Neuronal stem cell (in vitro differentiated cells): Measurements from ENCODE around the gene SUPT3H.

ENCODE experiments used
- DNase-seq: peaks from one replicate; pipeline ENCODE4 v3.0.0-alpha.2; 2013; ENCODE audit warnings: low spot score
- H2AFZ ChIP-seq: one replicate; pipeline ENCODE4 v1.6.1; 2013; ENCODE audit warnings: mild to moderate bottlenecking, low read length, inconsistent platforms
- H2AK5ac ChIP-seq: 2 replicates; pipeline ENCODE4 v1.6.1; 2013; ENCODE audit warnings: low read depth, mild to moderate bottlenecking, inconsistent platforms, low read length, moderate library complexity, mixed read lengths
- H2BK120ac ChIP-seq: 2 replicates; pipeline ENCODE4 v1.6.1; 2013; ENCODE audit warnings: low read depth, mild to moderate bottlenecking, inconsistent platforms, low read length, moderate library complexity, mixed read lengths
- H2BK12ac ChIP-seq: one replicate; pipeline ENCODE4 v1.6.1; 2013; ENCODE audit warnings: low read length, inconsistent platforms
- H2BK15ac ChIP-seq: 2 replicates; pipeline ENCODE4 v1.6.1; 2013; ENCODE audit warnings: mild to moderate bottlenecking, low read length, inconsistent platforms, mixed read lengths
- H2BK5ac ChIP-seq: one replicate; pipeline ENCODE4 v1.6.1; 2013; ENCODE audit warnings: inconsistent platforms, mild to moderate bottlenecking, low read length, moderate library complexity
- H3K14ac ChIP-seq: one replicate; pipeline ENCODE4 v1.6.1; 2013; ENCODE audit warnings: low read length, inconsistent platforms
- H3K18ac ChIP-seq: 2 replicates; pipeline ENCODE4 v1.6.1; 2013; ENCODE audit warnings: low read length, inconsistent platforms
- H3K23ac ChIP-seq: 2 replicates; pipeline ENCODE4 v1.6.1; 2013; ENCODE audit warnings: low read depth, mild to moderate bottlenecking, mixed read lengths, low read length, inconsistent platforms; ENCODE audit not compliant: poor library complexity
- H3K27ac ChIP-seq: replicated peaks from 3 replicates; pipeline ENCODE4 v1.5.1; 2013; ENCODE audit warnings: low read length, inconsistent platforms
- H3K27me3 ChIP-seq, 3 experiments: 2 replicates each; pipeline ENCODE4 v1.6.1; 2013; ENCODE audit warnings: low read length in 3 of 3, mild to moderate bottlenecking in 2 of 3, inconsistent platforms in 1 of 3, low read depth in 1 of 3, mixed read lengths in 1 of 3, moderate library complexity in 1 of 3; ENCODE audit not compliant: control insufficient read depth in 3 of 3, insufficient read depth in 3 of 3
- H3K36me3 ChIP-seq, 2 donors: replicated peaks in 1 of 2; 2 replicates each; pipeline ENCODE4 v1.6.1; 2013; ENCODE audit warnings: low read length in 2 of 2; ENCODE audit not compliant: control insufficient read depth in 2 of 2, insufficient read depth in 2 of 2
- H3K4ac ChIP-seq: 2 replicates; pipeline ENCODE4 v1.6.1; 2013; ENCODE audit warnings: inconsistent platforms, mild to moderate bottlenecking, low read length, moderate library complexity
- H3K4me1 ChIP-seq, 2 donors: 1 replicate in 1 of 2; 2 replicates in 1 of 2; pipeline ENCODE4 v1.6.1; 2013; ENCODE audit warnings: low read length in 2 of 2, low read depth in 1 of 2; ENCODE audit not compliant: control insufficient read depth in 2 of 2, insufficient read depth in 1 of 2
- H3K4me2 ChIP-seq: one replicate; pipeline ENCODE4 v1.6.1; 2013; ENCODE audit warnings: mild to moderate bottlenecking, low read length, inconsistent platforms; ENCODE audit not compliant: insufficient read depth, poor library complexity, severe bottlenecking
- H3K4me3 ChIP-seq, 2 donors: 2 replicates each; pipeline ENCODE4 v1.5.1; 2013; ENCODE audit warnings: low read length in 2 of 2, mild to moderate bottlenecking in 2 of 2, inconsistent platforms in 1 of 2, moderate library complexity in 1 of 2
- H3K79me1 ChIP-seq: one replicate; pipeline ENCODE4 v1.6.1; 2013; ENCODE audit warnings: low read depth, mild to moderate bottlenecking, inconsistent platforms, low read length, moderate library complexity
- H3K9ac ChIP-seq: one replicate; pipeline ENCODE4 v1.6.1; 2013; ENCODE audit warnings: mild to moderate bottlenecking, low read depth, low read length, inconsistent platforms; ENCODE audit not compliant: poor library complexity
- H3K9me3 ChIP-seq, 2 donors: replicated peaks in 1 of 2; 2 replicates each; pipeline versions ENCODE3 to v1.6.1; 2013; ENCODE audit warnings: low read length in 2 of 2, mild to moderate bottlenecking in 2 of 2, inconsistent platforms in 1 of 2, low read depth in 1 of 2, mixed read lengths in 1 of 2, moderate library complexity in 1 of 2; ENCODE audit not compliant: control insufficient read depth in 2 of 2, insufficient read depth in 1 of 2
- H4K8ac ChIP-seq: one replicate; pipeline ENCODE4 v1.6.1; 2013; ENCODE audit warnings: low read depth, mild to moderate bottlenecking, inconsistent platforms, low read length, moderate library complexity
- H4K91ac ChIP-seq: one replicate; pipeline ENCODE4 v1.6.1; 2013; ENCODE audit warnings: low read length, low read depth, mild to moderate bottlenecking, inconsistent platforms; ENCODE audit not compliant: poor library complexity
- WGBS, 2 donors: extraction: QIAGEN DNeasy Blood & Tissue Kit; methylation state at CpG; one replicate each; pipeline ENCODE4 v1.1.7; 2013; ENCODE audit warnings: missing lambda C conversion rate in 2 of 2, mixed read lengths in 1 of 2; ENCODE audit not compliant: insufficient read length in 2 of 2, insufficient replicate concordance in 1 of 2; ENCODE audit errors: extremely low coverage in 2 of 2; 5-methylcytosine and 5-hydroxymethylcytosine counted together

The SUPT3H gene

GRCh38 chr6:45417436-45417835 is 39.7 kb upstream of the SUPT3H start:
- Histone ChIP-seq H2AK5ac (no peak overlapping the region), H3K4me3 (no peak overlapping the region), H2BK12ac (no peak overlapping the region), H3K14ac (no peak overlapping the region), H2BK15ac (no peak overlapping the region), H4K91ac (no peak overlapping the region), H3K36me3 (peaks cover 0 to 2% of the 10 kb centered on the region in 2 donors), H2BK5ac (no peak overlapping the region), H3K4me1 (peaks cover 7 to 11% of the 10 kb centered on the region in 2 donors), H4K8ac (no peak overlapping the region), H3K79me1 (peaks cover 4% of the 10 kb centered on the region), H3K18ac (no peak overlapping the region), H2AFZ (no peak overlapping the region), H3K9ac (no peak overlapping the region), H3K27ac (no peak overlapping the region), H3K4me2 (no peak overlapping the region), H3K4ac (no peak overlapping the region), H3K27me3 (peaks cover 0 to 32% (median 5%) of the 10 kb centered on the region in 3 experiments), H2BK120ac (no peak overlapping the region), H3K23ac (no peak overlapping the region), H3K9me3 (no peaks in the 10 kb centered on the region)
- WGBS, 2 donors = no CpG with 5 or more reads among the region's 2 CpGs
- DNase-seq = no peak

DNA sequence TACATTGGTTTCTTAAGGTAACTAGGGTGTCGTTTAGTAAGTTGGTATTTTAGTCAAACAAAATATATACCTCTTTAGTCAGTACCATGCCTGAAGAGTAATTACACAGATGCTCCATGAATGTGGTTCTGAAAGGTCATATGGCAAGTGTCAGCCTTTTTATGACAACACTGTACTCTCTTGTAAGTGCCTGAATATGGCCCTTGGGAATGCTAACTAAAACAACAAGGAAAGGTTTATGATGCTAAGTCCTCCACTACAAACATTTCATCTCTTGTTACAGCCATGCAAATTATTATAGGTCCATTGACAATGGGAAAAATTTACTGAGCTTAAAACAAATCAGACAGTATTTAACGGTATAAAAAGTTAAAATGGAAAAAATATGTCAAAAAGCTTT is 39.0 kb upstream of the SUPT3H start:
- Histone ChIP-seq H3K36me3 (peaks cover 0 to 2% of the 10 kb centered on the region in 2 donors), H3K27ac (no peak overlapping the region), H4K91ac (no peak overlapping the region), H3K14ac (no peak overlapping the region), H3K23ac (no peak overlapping the region), H2AK5ac (no peak overlapping the region), H3K4ac (no peak overlapping the region), H3K79me1 (peaks cover 4% of the 10 kb centered on the region), H3K18ac (no peak overlapping the region), H2AFZ (no peak overlapping the region), H2BK15ac (no peak overlapping the region), H3K4me1 (peaks cover 7 to 11% of the 10 kb centered on the region in 2 donors), H3K9me3 (no peaks in the 10 kb centered on the region), H4K8ac (no peak overlapping the region), H3K9ac (no peak overlapping the region), H2BK120ac (no peak overlapping the region), H3K27me3 (peaks cover 0 to 27% (median 5%) of the 10 kb centered on the region in 3 experiments), H3K4me2 (no peak overlapping the region), H3K4me3 (no peak overlapping the region), H2BK5ac (no peak overlapping the region), H2BK12ac (no peak overlapping the region)
- no peak for DNase-seq
- no CpG with 5 or more reads among the region's 2 CpGs for WGBS, 2 donors

GRCh38 chr6:45415788-45416518 is 38.2 kb upstream of the SUPT3H start:
- peaks cover 0 to 22% (median 5%) of the 10 kb centered on the region in 3 experiments for H3K27me3 ChIP-seq
- H3K23ac ChIP-seq = no peak overlapping the region
- H2BK15ac ChIP-seq = no peak overlapping the region
- peaks cover 0 to 2% of the 10 kb centered on the region in 2 donors for H3K36me3 ChIP-seq
- no peak overlapping the region for H3K27ac ChIP-seq
- peaks cover 7 to 11% of the 10 kb centered on the region in 2 donors for H3K4me1 ChIP-seq
- no peak overlapping the region for H2BK120ac ChIP-seq
- no peak for DNase-seq
- no peak overlapping the region for H2BK12ac ChIP-seq
- WGBS, 2 donors = no CpG with 5 or more reads among the region's 3 CpGs
- no peak overlapping the region for H3K9ac ChIP-seq
- no peak overlapping the region for H4K91ac ChIP-seq
- H3K14ac ChIP-seq = no peak overlapping the region
- no peaks in the 10 kb centered on the region for H3K9me3 ChIP-seq
- H3K79me1 ChIP-seq = peaks cover 2% of the 10 kb centered on the region
- no peak overlapping the region for H3K4ac ChIP-seq
- no peak overlapping the region for H3K4me2 ChIP-seq
- no peak overlapping the region for H3K4me3 ChIP-seq
- no peak overlapping the region for H2AFZ ChIP-seq
- no peak overlapping the region for H2BK5ac ChIP-seq
- no peak overlapping the region for H2AK5ac ChIP-seq
- no peak overlapping the region for H3K18ac ChIP-seq
- no peak overlapping the region for H4K8ac ChIP-seq

- Histone ChIP-seq H2AK5ac (no peak overlapping the region), H3K4me3 (no peak overlapping the region), H3K4ac (no peak overlapping the region), H2BK12ac (no peak overlapping the region), H4K91ac (no peak overlapping the region), H3K9me3 (no peaks in the 10 kb centered on the region), H3K27ac (no peak overlapping the region), H3K14ac (no peak overlapping the region), H3K79me1 (peaks cover 2% of the 10 kb centered on the region), H2AFZ (no peak overlapping the region), H3K9ac (no peak overlapping the region), H4K8ac (no peak overlapping the region), H3K18ac (peak overlapping the region; percentile 66), H3K23ac (peak overlapping the region; percentile 73), H3K36me3 (peaks cover 0 to 2% of the 10 kb centered on the region in 2 donors), H3K4me1 (peaks cover 5 to 11% of the 10 kb centered on the region in 2 donors), H2BK5ac (no peak overlapping the region), H2BK15ac (no peak overlapping the region), H3K4me2 (no peak overlapping the region), H2BK120ac (no peak overlapping the region), H3K27me3 (peaks cover 0 to 15% (median 5%) of the 10 kb centered on the region in 3 experiments)
- WGBS, 2 donors = no CpG with 5 or more reads among the region's 2 CpGs
- no peak for DNase-seq
Measured at GRCh38 chr6:45415315-45415714, 37.6 kb upstream of the SUPT3H start.
